ENCODE measurements around the gene CNTNAP5.

CNTNAP5 gene

DNA sequence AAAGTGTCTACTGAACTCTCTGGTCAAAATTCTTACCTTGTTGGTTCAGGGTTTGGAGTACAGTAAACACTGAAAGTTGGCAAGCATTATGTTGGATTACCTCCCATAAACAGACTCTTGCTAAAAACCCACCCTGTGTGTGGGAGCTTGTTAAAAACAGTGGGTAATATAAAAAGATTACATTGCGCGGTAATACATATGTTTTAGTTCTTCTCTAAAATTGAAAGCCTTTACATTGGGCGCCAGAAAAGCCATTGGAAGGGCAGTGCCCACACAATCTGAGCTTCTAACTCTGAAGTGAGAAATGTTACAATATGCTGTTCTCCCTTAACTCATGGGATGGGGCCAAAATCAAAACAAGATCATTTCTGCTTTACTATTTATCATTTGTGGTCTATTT lies 510.7 kb downstream of the CNTNAP5 start:
- no peaks in the 10 kb centered on the region for H3K36me3 ChIP-seq (ENCODE audit: insufficient read depth, low read length)
- no peak overlapping the region for H3K4me3 ChIP-seq (ENCODE audit: low read depth, low read length)
- H2AFZ ChIP-seq (ENCODE audit: low read length, unreplicated experiment) = no peak overlapping the region
- H3K4me1 ChIP-seq (ENCODE audit: control insufficient read depth, insufficient read depth, low read length, unreplicated experiment) = no peaks in the 10 kb centered on the region
- no peak overlapping the region for H3K27ac ChIP-seq (ENCODE audit: low read depth, low read length)
- no peaks in the 10 kb centered on the region for H3K79me2 ChIP-seq (ENCODE audit: control insufficient read depth, insufficient read depth, low read length, unreplicated experiment)
- H3K27me3 ChIP-seq (ENCODE audit: insufficient read depth, low read length) = no peaks in the 10 kb centered on the region

DNA sequence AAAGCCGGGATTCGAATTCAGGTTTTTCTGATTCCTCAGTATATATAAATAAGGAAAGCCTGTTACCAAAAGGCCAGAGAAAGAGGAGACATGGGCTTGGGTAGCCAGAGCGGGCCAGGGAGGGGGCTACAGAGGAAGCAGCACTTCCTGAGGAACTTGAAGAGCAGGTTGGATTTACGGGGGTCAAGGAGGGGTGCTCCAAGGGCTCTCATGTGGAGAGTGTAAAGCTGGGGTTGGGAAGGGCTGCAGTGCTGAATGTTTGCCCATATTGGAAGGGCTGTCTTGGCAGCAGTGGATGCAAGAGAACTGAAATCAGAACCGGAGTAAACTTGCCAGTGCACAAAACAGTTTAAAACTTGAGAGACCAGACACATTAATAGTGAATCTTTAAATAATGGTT lies 511.5 kb downstream of the CNTNAP5 start:
- no peak overlapping the region for H3K27ac ChIP-seq (ENCODE audit: low read depth, low read length)
- no peak overlapping the region for H3K4me3 ChIP-seq (ENCODE audit: low read depth, low read length)
- H2AFZ ChIP-seq (ENCODE audit: low read length, unreplicated experiment) = no peak overlapping the region
- no peaks in the 10 kb centered on the region for H3K36me3 ChIP-seq (ENCODE audit: insufficient read depth, low read length)
- no peaks in the 10 kb centered on the region for H3K27me3 ChIP-seq (ENCODE audit: insufficient read depth, low read length)
- no peaks in the 10 kb centered on the region for H3K4me1 ChIP-seq (ENCODE audit: control insufficient read depth, insufficient read depth, low read length, unreplicated experiment)
- no peaks in the 10 kb centered on the region for H3K79me2 ChIP-seq (ENCODE audit: control insufficient read depth, insufficient read depth, low read length, unreplicated experiment)

DNA sequence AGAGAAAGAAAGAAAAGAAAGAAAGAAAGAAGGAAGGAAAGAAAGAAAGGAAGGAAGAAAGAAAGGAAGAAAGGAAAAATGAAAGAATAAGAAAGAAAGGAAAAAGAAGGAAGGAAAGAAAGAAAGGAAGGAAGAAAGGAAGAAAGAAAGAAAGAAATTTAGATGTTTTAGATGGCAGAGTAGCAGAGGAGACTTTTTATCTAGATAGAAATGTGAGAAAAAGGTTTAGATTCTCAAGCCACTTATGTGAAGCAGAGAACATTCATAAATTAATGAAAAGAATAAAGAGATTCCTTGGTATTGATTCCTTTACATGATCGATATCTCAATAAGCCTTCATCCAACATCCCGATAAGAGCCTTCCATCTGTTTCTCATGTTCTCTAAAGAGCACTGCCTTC lies 513.5 kb downstream of the CNTNAP5 start:
- Histone ChIP-seq H2AFZ (ENCODE audit: low read length, unreplicated experiment) (no peak overlapping the region), H3K27ac (ENCODE audit: low read depth, low read length) (no peak overlapping the region), H3K27me3 (ENCODE audit: insufficient read depth, low read length) (no peaks in the 10 kb centered on the region), H3K79me2 (ENCODE audit: control insufficient read depth, insufficient read depth, low read length, unreplicated experiment) (no peaks in the 10 kb centered on the region), H3K4me3 (ENCODE audit: low read depth, low read length) (no peak overlapping the region), H3K36me3 (ENCODE audit: insufficient read depth, low read length) (no peaks in the 10 kb centered on the region), H3K4me1 (ENCODE audit: control insufficient read depth, insufficient read depth, low read length, unreplicated experiment) (no peaks in the 10 kb centered on the region)

GRCh38 chr2:124540805-124541204 lies 515.7 kb downstream of the CNTNAP5 start:
- no peak overlapping the region for H2AFZ ChIP-seq (ENCODE audit: low read length, unreplicated experiment)
- no peaks in the 10 kb centered on the region for H3K4me1 ChIP-seq (ENCODE audit: control insufficient read depth, insufficient read depth, low read length, unreplicated experiment)
- no peak overlapping the region for H3K4me3 ChIP-seq (ENCODE audit: low read depth, low read length)
- H3K27me3 ChIP-seq (ENCODE audit: insufficient read depth, low read length) = no peaks in the 10 kb centered on the region
- no peak overlapping the region for H3K27ac ChIP-seq (ENCODE audit: low read depth, low read length)
- no peaks in the 10 kb centered on the region for H3K79me2 ChIP-seq (ENCODE audit: control insufficient read depth, insufficient read depth, low read length, unreplicated experiment)
- no peaks in the 10 kb centered on the region for H3K36me3 ChIP-seq (ENCODE audit: insufficient read depth, low read length)

DNA sequence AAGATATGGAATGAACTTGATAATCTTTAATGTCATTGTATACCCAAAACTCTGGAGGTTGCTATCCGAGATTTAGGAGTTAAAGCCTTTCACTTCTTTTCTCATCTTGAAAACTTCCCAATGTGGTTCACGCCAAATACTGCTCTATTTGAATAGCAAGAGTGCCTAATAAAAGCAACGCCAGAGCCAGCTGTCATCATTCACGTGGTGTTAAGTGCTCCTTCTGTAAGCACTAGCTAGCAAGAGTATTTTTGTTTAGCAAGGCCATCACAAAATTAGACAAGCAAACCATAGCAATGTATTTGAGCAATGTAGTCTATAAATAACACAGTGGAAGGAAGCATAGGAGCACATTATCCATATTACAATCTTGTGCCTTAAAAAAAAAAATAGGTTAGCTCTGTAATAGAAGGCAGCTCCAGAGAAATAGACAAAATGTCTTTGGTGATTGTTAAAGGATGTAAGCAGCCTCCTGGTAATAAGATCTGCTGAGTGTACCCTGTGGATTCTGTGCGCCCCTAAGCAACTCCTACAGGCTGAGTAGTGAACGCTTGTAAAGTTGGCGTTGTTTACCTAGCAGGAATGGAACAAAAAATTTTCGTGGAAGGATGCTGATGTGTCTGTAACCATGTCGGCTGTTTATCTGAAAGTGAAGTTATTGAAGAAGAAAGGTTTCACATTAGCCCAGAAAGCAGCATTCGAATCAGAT lies 518.0 kb downstream of the CNTNAP5 start:
- Histone ChIP-seq H3K36me3 (ENCODE audit: insufficient read depth, low read length) (no peaks in the 10 kb centered on the region), H3K4me1 (ENCODE audit: control insufficient read depth, insufficient read depth, low read length, unreplicated experiment) (no peaks in the 10 kb centered on the region), H3K79me2 (ENCODE audit: control insufficient read depth, insufficient read depth, low read length, unreplicated experiment) (no peaks in the 10 kb centered on the region), H3K27me3 (ENCODE audit: insufficient read depth, low read length) (no peaks in the 10 kb centered on the region), H2AFZ (ENCODE audit: low read length, unreplicated experiment) (no peak overlapping the region), H3K27ac (ENCODE audit: low read depth, low read length) (no peak overlapping the region), H3K4me3 (ENCODE audit: low read depth, low read length) (no peak overlapping the region)

DNA sequence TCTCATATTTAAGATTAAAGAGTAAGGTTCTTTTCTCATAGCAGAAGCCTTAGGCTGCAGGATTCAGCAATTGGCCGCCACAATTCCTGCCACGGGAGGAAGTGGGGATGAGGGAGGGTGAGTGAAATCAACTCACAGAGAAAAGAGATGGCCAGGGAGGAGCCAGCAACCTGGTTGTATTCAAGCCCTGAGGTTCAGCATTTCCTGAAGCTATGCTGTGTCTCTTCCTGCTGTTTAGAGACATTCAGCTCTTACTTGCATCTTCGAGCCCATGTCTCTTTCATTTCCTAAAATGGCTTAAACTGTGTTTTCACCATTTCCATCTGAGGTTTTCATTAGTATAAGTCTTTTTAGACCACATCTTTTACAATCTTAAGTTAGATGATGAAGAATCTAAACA lies 522.6 kb downstream of the CNTNAP5 start:
- no peaks in the 10 kb centered on the region for H3K27me3 ChIP-seq (ENCODE audit: insufficient read depth, low read length)
- H3K4me3 ChIP-seq (ENCODE audit: low read depth, low read length) = no peak overlapping the region
- H3K27ac ChIP-seq (ENCODE audit: low read depth, low read length) = no peak overlapping the region
- no peaks in the 10 kb centered on the region for H3K79me2 ChIP-seq (ENCODE audit: control insufficient read depth, insufficient read depth, low read length, unreplicated experiment)
- no peaks in the 10 kb centered on the region for H3K4me1 ChIP-seq (ENCODE audit: control insufficient read depth, insufficient read depth, low read length, unreplicated experiment)
- H2AFZ ChIP-seq (ENCODE audit: low read length, unreplicated experiment) = no peak overlapping the region
- H3K36me3 ChIP-seq (ENCODE audit: insufficient read depth, low read length) = no peaks in the 10 kb centered on the region

DNA sequence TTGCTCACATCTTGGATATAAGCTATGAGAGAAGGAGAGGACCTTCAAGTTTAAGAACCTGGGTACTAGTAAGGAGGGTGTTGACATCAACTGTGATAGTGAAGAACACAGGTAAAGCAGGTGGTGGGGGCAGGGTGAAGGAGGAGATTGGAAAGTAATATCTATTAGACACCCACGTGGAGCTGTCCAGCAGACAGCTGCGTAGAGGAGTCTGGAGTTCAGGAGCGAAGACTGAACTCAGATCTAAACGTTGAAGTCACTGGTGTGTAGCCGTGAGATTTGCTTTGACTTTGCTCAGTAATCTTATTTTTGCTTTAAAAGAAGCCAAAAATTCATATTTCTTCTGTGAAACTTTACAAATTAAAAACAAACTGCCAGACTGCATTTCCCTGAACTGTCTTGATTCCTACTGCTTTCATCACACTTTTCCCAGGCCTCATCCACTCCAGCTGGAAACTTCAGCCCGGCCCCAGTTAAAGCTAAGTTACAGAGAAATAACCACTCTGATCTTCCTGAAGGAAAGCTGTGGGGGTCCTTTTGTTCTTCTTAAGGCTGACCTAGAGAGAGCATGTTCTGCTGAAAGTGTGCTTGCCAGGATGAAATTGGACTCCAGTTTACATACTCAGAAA lies 533.3 kb downstream of the CNTNAP5 start:
- Histone ChIP-seq H3K79me2 (ENCODE audit: control insufficient read depth, insufficient read depth, low read length, unreplicated experiment) (no peaks in the 10 kb centered on the region), H3K36me3 (ENCODE audit: insufficient read depth, low read length) (no peaks in the 10 kb centered on the region)

GRCh38 chr2:124559236-124559635 lies 534.1 kb downstream of the CNTNAP5 start:
- Histone ChIP-seq H3K4me3 (ENCODE audit: low read depth, low read length) (no peak overlapping the region), H3K79me2 (ENCODE audit: control insufficient read depth, insufficient read depth, low read length, unreplicated experiment) (no peaks in the 10 kb centered on the region), H3K36me3 (ENCODE audit: insufficient read depth, low read length) (no peaks in the 10 kb centered on the region), H3K27ac (ENCODE audit: low read depth, low read length) (no peak overlapping the region), H3K27me3 (ENCODE audit: insufficient read depth, low read length) (no peaks in the 10 kb centered on the region), H3K4me1 (ENCODE audit: control insufficient read depth, insufficient read depth, low read length, unreplicated experiment) (no peaks in the 10 kb centered on the region), H2AFZ (ENCODE audit: low read length, unreplicated experiment) (no peak overlapping the region)

More for the DNA sequence above, 533.3 kb downstream of the CNTNAP5 start:
- no peaks in the 10 kb centered on the region for H3K4me1 ChIP-seq (ENCODE audit: control insufficient read depth, insufficient read depth, low read length, unreplicated experiment)
- no peak overlapping the region for H2AFZ ChIP-seq (ENCODE audit: low read length, unreplicated experiment)
- H3K4me3 ChIP-seq (ENCODE audit: low read depth, low read length) = no peak overlapping the region
- no peaks in the 10 kb centered on the region for H3K27me3 ChIP-seq (ENCODE audit: insufficient read depth, low read length)
- H3K27ac ChIP-seq (ENCODE audit: low read depth, low read length) = no peak overlapping the region

DNA sequence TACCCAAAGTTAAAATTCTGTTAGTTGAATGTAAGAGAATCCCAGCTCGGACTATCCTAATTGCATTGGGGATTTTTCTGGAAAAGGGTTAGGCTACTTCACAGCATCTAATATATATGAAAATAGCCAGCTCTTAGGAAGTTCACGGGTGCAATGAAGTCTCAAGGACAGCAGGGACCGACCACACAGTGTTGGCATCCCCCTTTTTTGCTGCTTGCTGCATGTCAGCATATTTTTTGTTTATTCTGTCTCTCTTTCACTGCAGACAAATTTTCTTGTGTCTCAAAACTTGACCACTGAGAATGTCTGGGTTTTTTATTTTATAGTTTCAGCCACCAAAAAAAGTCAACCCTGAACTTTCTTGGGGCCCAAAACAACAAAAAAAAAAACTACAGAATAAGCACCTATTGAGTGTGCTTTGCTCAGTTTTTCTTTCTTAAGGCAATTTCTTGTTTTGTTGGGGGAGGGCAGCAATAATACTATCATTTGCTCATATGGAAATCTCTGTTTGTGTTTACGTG lies 535.6 kb downstream of the CNTNAP5 start:
- no peak overlapping the region for H3K27ac ChIP-seq (ENCODE audit: low read depth, low read length)
- no peaks in the 10 kb centered on the region for H3K4me1 ChIP-seq (ENCODE audit: control insufficient read depth, insufficient read depth, low read length, unreplicated experiment)
- no peaks in the 10 kb centered on the region for H3K36me3 ChIP-seq (ENCODE audit: insufficient read depth, low read length)
- H3K27me3 ChIP-seq (ENCODE audit: insufficient read depth, low read length) = no peaks in the 10 kb centered on the region
- H3K4me3 ChIP-seq (ENCODE audit: low read depth, low read length) = no peak overlapping the region
- no peaks in the 10 kb centered on the region for H3K79me2 ChIP-seq (ENCODE audit: control insufficient read depth, insufficient read depth, low read length, unreplicated experiment)
- no peak overlapping the region for H2AFZ ChIP-seq (ENCODE audit: low read length, unreplicated experiment)

GRCh38 chr2:124561486-124561885 lies 536.4 kb downstream of the CNTNAP5 start:
- H3K4me1 ChIP-seq (ENCODE audit: control insufficient read depth, insufficient read depth, low read length, unreplicated experiment) = no peaks in the 10 kb centered on the region
- H3K4me3 ChIP-seq (ENCODE audit: low read depth, low read length) = no peak overlapping the region
- no peak overlapping the region for H3K27ac ChIP-seq (ENCODE audit: low read depth, low read length)
- H3K27me3 ChIP-seq (ENCODE audit: insufficient read depth, low read length) = no peaks in the 10 kb centered on the region
- H3K79me2 ChIP-seq (ENCODE audit: control insufficient read depth, insufficient read depth, low read length, unreplicated experiment) = no peaks in the 10 kb centered on the region
- H2AFZ ChIP-seq (ENCODE audit: low read length, unreplicated experiment) = no peak overlapping the region
- no peaks in the 10 kb centered on the region for H3K36me3 ChIP-seq (ENCODE audit: insufficient read depth, low read length)

- Histone ChIP-seq H3K36me3 (ENCODE audit: insufficient read depth, low read length) (no peaks in the 10 kb centered on the region), H3K27me3 (ENCODE audit: insufficient read depth, low read length) (no peaks in the 10 kb centered on the region), H3K4me3 (ENCODE audit: low read depth, low read length) (no peak overlapping the region), H3K79me2 (ENCODE audit: control insufficient read depth, insufficient read depth, low read length, unreplicated experiment) (no peaks in the 10 kb centered on the region), H3K4me1 (ENCODE audit: control insufficient read depth, insufficient read depth, low read length, unreplicated experiment) (no peaks in the 10 kb centered on the region), H2AFZ (ENCODE audit: low read length, unreplicated experiment) (no peak overlapping the region), H3K27ac (ENCODE audit: low read depth, low read length) (no peak overlapping the region)
Measured at GRCh38 chr2:124563426-124563825, 538.3 kb downstream of the CNTNAP5 start.
